Hippocampal formation (tissue), 2 donors: ENCODE measurements around the gene PTPRE.

Experiments
- DNase-seq, 2 donors: peaks; one replicate each; lab custom pipeline; 2025; lab: John Stamatoyannopoulos, UW

Gene PTPRE

GRCh38 chr10:128044961-128045832 lies 138.3 kb downstream of the PTPRE start:
- DNase-seq = no peak

GRCh38 chr10:128045833-128046120 lies 138.9 kb downstream of the PTPRE start:
- DNase-seq = no peak

- DNase-seq = no peak
Measured at GRCh38 chr10:128046156-128046952, 139.5 kb downstream of the PTPRE start.

- DNase-seq = no peak
Measured at GRCh38 chr10:128046953-128047290, 140.0 kb downstream of the PTPRE start.

GRCh38 chr10:128047351-128047750 lies 140.4 kb downstream of the PTPRE start:
- no peak for DNase-seq

GRCh38 chr10:128047991-128048818 lies 141.3 kb downstream of the PTPRE start:
- no peak for DNase-seq

- DNase-seq = no peak
Measured at GRCh38 chr10:128048819-128049210, 141.9 kb downstream of the PTPRE start.

GRCh38 chr10:128049226-128050120 lies 142.6 kb downstream of the PTPRE start:
- no peak for DNase-seq

- no peak for DNase-seq
Measured at GRCh38 chr10:128050121-128050516, 143.2 kb downstream of the PTPRE start.

- DNase-seq = no peak
Measured at GRCh38 chr10:128050936-128051335, 144.0 kb downstream of the PTPRE start.

GRCh38 chr10:128051548-128051947 lies 144.6 kb downstream of the PTPRE start:
- no peak for DNase-seq

GRCh38 chr10:128052696-128053095 lies 145.8 kb downstream of the PTPRE start:
- no peak for DNase-seq

- no peak for DNase-seq
Measured at GRCh38 chr10:128053356-128053755, 146.5 kb downstream of the PTPRE start.

- no peak for DNase-seq
Measured at GRCh38 chr10:128054163-128054970, 147.5 kb downstream of the PTPRE start.

GRCh38 chr10:128055061-128055868 lies 148.4 kb downstream of the PTPRE start:
- DNase-seq = no peak

- no peak for DNase-seq
Measured at GRCh38 chr10:128056303-128057050, 149.6 kb downstream of the PTPRE start.

GRCh38 chr10:128058106-128058749 lies 151.3 kb downstream of the PTPRE start:
- DNase-seq = no peak

- no peak for DNase-seq
Measured at GRCh38 chr10:128058750-128059134, 151.8 kb downstream of the PTPRE start.
